Measurements from ENCODE around the gene ETV6.

ETV6 gene

DNA sequence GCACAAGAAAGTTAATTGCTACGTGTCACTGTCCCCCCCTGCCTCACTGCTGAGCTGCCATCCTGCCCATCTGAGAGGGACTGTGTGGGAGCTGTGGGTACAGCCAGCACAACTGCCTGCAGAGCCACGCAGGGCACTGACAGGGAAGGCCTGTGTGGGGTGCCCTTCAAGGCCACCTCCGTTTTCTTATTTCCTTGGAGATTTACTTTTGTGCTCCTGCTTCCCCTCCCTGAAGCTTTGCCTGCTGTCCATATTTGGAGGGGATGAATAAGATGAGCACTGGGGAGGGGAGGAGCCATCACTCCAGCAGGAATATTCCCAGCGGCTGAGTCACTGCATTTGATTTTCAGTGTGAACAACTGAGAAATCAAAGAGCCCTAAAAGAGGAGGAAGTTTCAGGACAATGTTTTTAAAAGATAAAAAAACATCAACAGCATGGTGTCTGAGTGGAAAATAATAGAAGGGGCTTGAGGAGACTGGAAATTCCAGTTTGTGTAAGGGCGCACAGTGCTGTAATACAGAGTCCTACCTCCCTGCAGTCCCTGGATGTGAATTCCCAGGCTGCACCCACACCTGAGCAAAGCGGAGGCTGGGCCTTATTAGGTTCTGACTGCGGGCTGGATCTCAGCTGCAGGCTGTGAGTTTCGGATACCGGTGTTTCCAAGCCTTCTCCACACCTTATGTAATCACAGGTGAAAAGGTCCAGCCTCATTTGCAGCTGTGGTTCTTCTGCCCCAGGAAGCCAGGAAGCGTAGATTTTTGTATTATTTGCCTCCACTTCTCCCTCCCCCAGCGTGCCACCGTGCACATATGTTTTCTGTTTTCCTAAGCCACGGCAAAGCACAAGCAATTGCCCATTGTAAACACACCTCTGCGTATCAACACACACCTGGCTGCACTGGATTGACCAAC is 228.7 kb downstream of the ETV6 start:
- in situ Hi-C loops (cut with MboI; ENCODE audit: low sequenced_read_pairs) = no loop called here

DNA sequence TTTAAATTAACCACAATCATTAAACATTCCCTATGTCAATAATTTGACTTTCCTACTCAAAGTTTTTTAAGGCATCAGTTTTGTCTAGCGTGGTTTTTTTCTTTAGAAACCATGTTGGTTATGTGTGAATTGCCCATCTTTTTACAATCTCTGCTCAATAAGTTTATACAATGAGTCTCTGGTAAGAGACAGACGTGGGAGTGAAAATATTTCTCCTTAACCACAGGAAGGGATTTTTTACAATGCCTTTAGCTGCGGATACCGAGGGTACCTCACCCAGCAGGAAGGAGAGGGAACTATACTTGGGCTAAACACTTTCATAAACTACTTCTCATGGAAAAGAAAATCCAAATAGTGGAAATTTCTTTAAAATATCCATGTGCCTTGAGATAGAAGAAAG is 229.8 kb downstream of the ETV6 start:
- in situ Hi-C loops (cut with MboI; ENCODE audit: low sequenced_read_pairs) = no loop called here

DNA sequence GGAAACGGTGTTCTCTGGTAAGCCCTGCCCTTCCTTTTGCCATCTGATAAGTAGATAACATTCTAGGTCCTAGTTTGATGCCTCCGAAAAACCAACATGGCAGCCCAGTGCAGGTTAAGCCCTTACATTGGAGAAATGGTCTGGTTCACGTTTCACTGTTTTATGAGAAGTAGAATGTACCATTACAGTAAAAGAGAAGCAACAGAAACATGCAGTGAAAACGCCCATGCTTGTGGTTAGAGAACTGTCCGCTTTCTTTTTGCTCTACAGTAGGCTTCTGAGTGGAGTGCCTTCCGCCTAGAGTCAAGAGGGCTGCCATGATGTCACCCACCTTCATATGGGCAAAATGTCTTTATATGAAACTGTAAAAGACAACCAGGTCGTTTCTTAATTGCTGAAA is 230.9 kb downstream of the ETV6 start:
- in situ Hi-C loops (cut with MboI; ENCODE audit: low sequenced_read_pairs) = no loop called here

DNA sequence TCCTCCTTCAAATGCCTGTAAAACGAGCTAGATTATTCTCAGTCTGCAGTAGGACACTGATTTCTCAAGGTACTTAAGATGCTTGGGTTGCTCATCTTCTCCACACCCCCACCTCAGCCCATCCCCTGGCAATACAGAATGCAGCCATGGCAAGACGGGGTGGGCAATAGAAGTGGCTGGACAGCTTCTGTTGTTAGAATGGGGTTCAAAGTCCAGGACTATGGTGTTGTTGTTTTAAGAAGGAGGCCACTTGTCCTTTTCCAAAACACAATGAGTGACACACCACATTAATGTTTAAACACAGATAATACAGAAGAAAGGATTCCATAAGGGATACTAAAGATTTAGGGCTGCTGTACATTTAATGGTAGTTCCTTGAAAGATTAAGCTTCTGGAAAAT is 232.4 kb downstream of the ETV6 start:
- in situ Hi-C loops (cut with MboI; ENCODE audit: low sequenced_read_pairs) = no loop called here

DNA sequence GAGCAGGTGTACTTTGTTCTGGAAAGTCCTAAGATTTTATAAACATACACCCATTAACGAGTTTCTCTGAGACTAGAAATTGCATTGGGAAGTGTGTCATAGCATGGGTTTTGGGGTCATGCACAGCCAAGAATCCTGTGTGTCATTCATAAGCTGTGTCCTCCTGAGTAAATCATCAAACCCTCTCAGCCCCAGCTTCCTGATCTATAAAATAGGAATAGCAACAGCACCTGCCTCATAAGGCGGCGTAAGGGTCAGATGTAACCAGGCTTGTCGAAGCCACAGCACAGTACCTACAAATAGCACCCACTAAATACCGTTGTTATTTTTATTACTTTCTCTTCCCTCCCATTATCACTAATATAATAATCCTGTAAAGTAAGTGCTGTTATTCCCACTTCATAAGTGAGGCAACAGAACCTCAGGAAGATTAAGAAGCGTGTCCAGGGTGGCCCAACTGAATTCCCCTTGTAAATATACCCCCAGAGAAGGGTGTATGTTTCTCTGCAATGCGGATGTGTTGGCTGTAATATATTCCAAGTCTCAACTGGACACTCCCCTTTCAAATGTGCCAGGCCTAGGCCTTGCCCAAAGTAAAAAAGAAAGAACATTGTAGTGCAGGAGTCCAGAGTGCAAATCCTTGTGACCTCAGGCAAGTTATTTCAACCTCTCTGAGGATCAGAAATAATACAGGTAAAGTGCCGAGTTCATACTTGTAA is 233.0 kb downstream of the ETV6 start:
- in situ Hi-C loops (cut with MboI; ENCODE audit: low sequenced_read_pairs) = no loop called here

DNA sequence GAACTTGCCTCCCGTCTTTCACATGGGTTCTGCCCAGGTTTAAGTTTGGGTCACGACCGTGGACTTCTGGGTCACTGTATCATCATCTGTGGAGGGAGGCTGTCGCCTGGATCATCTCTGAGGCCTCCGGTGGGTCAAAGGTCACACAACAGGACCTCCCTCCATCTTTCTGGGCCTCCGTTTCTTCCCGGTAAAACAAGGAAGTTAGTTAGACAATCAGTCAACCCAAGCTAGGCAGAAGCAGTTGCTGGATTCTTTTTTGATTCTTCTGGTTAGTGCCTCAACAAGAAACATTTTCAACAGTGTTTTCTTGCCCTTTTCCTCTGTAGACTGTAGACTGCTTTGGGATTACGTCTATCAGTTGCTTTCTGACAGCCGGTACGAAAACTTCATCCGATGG is 234.6 kb downstream of the ETV6 start:
- in situ Hi-C loops (cut with MboI; ENCODE audit: low sequenced_read_pairs) = no loop called here

DNA sequence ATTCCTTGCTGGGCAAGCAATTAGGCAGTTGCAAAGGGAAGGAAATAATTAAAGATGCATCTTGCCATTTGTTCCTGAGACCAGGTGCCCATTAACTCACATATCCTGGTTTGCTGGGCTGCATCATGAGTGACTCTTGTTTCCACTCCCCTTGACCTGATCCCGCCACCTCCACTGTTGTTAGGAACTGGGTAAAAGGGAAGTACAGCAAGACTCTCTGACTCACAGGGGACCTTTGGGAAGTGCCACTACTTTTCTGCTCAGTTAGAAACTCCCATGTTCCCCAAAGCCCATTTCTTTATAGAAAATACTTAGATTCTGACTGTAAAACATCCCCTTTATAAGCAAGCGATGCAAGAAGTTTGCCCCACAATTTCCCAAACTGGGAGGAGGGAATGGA is 235.2 kb downstream of the ETV6 start:
- in situ Hi-C loops (cut with MboI; ENCODE audit: low sequenced_read_pairs) = no loop called here

DNA sequence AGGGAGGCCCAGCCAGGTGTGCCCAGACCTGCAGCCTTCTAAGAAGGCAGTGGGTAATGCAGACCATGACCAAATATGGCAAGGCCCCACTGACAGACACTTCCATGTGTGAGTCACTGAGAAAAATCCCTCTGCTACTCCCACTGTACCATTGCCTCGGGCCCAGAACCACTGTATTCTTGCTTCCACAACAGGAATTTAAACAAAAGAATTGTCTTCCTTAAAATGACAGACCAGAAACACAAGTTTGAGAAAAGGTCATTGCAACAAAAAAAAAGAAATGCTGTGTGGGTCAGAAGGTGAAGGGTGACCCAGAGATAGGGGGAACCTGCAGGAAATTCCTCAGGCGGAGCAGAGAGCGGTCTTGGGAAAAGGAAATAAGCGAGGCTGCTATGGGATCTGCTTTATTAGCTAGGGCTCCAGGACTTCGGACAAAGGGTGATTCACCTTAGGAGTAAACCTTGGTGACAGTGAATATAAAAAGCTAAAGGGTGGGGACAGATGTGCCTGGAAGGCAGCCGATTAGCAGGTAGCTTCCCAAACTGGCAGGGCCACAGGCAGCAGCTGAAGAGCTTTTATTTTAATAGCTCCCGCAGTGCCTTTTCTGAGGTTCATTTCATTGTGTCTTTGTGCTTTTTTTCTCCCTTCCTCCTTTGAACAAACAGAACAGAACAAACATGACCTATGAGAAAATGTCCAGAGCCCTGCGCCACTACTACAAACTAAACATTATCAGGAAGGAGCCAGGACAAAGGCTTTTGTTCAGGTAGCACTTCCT is 236.0 kb downstream of the ETV6 start:
- in situ Hi-C loops (cut with MboI; ENCODE audit: low sequenced_read_pairs) = no loop called here

DNA sequence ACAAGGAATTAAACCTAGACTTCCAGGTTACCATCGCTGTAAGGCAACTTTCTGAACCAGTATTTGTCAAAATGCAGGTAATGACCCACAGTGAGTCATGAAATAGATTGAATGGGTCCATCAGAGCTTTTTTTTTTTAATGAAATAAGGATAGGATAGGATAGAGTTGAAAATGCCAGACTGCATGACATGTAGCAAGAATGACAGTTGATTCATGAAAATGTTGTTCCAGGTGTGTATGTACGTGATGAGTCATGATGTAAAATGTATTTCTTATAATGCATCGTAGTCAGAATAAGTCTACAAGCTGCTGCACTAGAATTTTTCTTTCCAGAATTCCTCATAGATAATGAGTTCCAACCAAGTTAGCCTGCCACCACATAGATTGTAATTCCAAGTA is 236.9 kb downstream of the ETV6 start:
- in situ Hi-C loops (cut with MboI; ENCODE audit: low sequenced_read_pairs) = no loop called here

DNA sequence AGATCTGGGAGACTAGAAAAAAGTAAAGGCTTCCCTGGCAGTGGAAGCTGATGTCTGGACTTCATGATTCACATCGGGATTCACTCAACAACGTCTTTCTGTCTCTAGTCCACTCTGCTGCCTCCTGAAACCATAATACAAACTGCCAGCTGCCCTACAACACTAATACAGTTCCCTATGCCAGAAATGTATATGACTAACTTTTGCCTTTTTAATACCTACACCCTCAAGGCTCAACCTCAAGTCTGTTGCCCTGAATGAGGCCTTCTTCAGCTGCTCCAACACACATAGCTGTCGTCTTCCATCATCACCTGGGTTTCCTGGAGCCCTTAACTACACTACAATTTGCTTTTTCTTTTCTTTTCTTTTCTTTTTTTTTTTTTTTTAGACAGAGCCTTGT is 238.6 kb downstream of the ETV6 start:
- in situ Hi-C loops (cut with MboI; ENCODE audit: low sequenced_read_pairs) = no loop called here

DNA sequence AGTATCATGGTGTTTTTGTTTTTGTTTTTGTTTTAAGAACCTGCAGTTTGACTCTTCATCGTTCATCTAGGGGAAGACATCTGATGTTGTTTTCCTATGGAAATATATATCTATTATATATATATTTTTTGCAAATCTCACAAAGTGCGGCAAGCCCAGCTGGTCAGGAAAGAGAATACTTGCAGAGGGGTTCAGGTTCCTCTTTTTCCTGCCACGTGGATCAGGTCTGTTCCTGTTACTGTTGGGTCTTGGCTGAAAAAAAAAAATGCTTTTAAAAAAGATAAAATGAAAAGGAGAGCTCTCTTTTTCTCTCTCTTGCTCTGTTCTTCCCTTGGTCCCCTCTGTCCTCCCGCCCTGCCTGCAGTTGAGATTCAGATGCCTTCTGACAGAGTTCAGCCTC is 241.9 kb downstream of the ETV6 start:
- in situ Hi-C loops (cut with MboI; ENCODE audit: low sequenced_read_pairs) = no loop called here

DNA sequence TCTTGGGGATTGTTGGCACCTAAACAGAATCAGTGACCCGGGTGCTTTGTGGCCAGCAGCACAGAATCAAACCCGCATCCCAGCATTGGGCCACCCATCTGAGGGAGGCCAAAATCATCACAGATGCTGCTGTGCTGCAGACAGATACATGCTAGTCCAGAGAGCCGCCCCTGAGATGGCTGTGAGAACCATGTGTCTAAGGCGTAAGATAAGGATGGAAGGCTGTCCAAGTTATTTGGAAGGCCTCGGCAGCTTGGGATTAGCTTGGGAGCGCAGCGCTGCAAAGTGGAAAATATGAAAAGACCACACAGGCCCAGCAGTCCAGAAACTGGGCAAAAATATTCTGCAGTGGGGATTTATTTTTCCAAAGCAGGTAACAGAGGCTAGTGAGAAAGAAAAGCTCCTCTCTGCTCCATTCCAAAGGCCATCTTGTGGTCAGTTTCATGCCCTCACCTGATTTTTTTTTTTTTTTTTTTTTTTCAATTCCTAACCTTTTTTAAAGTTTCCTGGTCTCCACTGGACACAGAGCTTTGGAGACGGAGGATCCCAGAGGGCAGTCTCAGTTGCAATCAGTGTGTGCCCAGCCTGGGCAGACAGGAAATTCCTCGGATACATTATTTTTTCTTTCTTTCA is 242.4 kb downstream of the ETV6 start:
- in situ Hi-C loops (cut with MboI; ENCODE audit: low sequenced_read_pairs) = no loop called here

DNA sequence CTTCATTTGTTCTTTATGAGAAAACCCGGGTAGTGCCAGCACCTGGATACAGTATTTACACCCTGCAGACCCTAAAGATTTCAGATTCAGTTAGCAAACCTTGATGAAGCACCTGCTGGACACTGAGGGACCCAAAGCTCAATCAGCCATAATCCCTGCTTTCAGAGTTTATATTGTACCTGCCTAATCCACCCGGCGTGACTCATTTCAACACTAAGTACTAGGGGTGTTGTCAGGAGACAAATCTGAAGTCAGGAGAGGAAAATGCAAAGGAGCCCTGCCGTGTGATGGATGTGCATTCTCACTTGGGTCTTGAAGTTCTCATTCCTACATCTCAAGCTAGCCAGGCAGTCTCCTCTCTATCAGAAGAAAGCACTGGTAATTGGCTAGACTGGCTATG is 244.5 kb downstream of the ETV6 start:
- in situ Hi-C loops (cut with MboI; ENCODE audit: low sequenced_read_pairs) = no loop called here

DNA sequence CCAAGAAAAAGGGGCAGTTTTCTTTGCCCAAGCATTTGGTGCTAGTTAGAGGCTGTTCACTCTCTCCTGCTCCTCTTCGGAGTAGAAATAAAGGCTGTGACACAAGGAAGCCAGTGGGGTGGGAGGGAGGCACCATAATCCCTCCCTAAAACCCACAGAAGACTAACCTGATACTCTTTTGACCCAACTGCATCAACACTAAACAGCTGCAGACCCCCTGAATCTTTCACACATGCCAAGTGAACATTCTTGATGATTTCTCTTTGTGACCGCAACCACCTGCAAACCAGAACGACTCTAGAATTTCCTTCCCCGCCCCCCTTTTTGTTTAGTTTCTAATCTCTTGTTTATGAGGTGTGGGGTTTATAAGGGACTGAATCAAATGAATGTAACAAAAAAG is 245.4 kb downstream of the ETV6 start:
- in situ Hi-C loops (cut with MboI; ENCODE audit: low sequenced_read_pairs) = no loop called here

DNA sequence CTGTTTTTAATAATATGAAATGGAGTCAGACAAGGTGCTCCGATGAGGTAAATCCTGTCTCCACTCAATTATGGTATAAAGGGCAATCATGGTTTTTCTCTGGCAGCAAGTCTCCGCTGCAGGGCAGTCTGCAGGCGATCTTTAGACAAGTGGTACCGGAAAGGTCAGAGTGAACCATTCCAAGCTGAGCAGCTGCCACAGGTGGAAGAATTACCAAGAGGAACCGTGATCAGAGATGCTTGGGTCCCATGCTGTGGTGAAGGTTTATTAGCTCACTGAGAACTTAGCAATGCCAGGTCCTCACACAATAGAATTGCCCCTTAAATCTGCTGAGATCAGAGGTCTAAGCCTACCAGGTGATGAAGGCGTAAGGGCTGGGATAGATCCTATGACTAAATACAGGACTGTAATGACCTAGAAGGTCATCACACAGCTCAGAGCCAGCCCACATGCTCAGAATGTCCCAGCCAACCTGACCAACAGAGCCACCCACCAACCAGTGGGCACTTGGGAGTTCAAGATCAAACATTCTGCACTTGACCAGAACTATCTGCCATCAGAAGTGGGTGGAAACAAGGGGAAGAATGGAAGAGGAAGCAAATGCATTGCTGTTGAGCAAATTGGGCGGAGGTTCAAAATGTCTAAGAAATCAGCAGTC is 246.1 kb downstream of the ETV6 start:
- in situ Hi-C loops (cut with MboI; ENCODE audit: low sequenced_read_pairs) = no loop called here

DNA sequence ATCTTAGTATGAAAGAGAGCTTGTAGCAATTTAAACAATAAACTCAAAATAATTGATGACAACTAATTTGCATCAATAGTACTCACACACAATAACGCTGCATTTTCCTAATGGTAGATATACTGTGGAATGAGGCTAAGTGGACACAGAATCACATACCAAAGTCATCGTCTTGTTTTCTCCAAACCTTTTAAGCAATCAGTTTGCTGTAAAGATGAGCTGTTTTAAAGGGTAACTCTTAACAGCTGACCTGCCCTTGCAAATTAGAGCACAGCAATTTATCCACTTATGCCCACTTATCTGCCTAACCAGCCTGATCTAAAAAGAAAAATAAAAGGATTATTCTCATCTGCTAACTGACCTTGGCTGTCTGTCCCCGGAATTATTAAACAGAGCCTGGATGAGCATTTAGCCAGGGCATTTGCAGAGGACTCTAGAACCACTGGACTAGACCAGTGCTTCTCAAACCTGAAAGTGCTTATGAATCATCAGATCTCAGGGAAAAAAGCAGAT is 247.0 kb downstream of the ETV6 start:
- in situ Hi-C loops (cut with MboI; ENCODE audit: low sequenced_read_pairs) = no loop called here

DNA sequence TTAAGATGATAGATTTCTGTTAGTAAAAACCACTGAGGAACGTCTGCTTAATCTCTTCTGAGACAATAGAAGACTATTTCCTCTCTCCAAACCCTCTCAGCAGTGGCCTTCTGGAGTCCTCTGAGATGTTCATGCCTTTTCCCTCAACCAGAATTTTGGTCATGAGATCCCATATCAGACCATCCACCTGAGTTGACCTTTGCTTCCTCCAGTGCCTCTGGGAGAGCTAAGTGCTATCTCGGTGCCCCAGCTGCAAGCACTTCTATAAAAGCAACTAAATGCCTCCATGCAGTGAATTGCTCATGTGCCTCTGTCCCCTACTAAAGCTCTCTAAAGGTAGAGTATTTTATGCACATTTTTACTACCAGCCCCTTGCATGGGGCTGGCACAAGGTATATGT is 248.4 kb downstream of the ETV6 start:
- in situ Hi-C loops (cut with MboI; ENCODE audit: low sequenced_read_pairs) = no loop called here

DNA sequence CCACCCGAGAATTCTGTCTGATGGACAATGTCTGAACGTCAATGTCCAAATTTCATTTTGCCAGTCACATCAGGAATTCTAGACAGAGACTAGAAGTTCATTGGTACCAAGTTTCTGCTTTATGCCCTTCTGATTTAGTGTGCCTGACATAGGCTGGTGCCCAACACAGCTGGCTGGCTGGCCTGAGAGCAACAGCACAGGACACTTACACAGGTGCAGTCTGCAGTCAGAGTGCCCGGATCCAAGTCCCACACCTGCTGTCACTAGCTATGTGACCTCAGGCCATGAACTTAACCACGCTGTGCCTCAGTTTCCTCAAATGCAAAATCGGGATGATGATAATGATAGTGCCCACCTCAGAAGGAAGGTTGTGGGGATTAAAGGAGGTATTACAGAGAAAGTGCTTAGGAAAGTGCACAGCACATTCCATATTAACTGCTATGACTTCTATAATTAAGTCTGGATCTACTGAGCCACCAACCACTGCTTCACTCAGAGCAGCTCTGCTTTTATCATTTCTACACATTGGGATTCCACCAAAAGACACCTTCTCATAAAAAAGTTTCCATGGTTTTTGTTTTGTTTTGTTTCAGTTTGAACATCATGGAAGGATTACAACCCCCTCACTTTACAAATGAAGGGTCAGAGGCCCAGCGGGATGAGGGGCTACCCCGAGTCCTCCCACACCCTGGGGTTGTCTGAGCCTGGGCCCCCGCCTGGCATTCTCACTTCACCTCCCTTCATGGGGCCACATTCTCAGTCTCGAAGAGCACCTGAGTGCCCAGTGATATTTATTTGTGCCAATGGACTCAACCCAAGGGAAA is 252.4 kb downstream of the ETV6 start:
- in situ Hi-C loops (cut with MboI; ENCODE audit: low sequenced_read_pairs) = no loop called here

DNA sequence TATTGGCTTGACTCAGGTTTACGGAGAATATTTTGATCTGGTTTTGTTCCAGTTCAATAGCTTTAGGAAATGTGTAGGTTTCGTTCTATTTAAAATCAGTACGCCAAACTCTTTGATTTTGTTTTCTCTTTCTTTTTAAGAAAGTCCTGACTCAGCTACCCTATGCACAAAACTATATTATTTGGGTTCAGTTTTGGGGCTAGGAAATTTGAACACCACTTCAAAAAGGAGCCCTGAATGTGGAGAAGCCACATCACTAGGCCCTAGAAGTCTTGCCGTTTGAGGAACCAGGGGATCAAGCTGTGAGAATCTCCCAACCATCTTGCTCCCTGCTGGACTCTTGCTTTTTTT is 253.0 kb downstream of the ETV6 start:
- in situ Hi-C loops (cut with MboI; ENCODE audit: low sequenced_read_pairs) = no loop called here

DNA sequence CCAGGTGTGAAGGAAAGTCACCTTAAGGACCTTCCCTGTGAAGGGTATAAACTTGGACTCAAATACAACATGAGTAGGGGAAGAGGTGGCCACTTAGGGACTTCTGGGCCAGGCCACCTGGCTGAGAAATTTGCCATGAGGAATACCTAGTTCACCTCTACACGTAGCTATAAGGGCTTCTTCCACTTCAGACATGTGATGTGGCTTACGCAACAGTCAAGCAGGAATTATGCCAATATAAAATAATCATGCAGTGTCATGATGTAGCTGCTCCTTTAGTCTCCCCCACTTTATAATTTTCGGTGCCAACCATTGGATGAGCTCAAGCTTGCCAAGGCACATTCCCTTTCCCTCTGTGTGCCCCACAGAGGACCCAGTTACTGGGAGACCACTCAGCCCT is 254.7 kb downstream of the ETV6 start:
- in situ Hi-C loops (cut with MboI; ENCODE audit: low sequenced_read_pairs) = no loop called here

Data from HL-60/S4 (cell line).